ENCODE results near the gene RBM17. TPM values are rescaled to one million over a fixed set of nuclear protein-coding genes. Genes with fewer than 3 reads are reported as not detected.
A peak's percentile ranks its signal among the peaks of the same experiment; 100 is the strongest.

RBM17 gene
- total and polyA plus RNA-seq, 10 of the 15 experiments (the other 5 are each of a cell fraction or from before 2014, with no cell fraction given) = 28.4 to 181 (median 83.9) TPM

DNA sequence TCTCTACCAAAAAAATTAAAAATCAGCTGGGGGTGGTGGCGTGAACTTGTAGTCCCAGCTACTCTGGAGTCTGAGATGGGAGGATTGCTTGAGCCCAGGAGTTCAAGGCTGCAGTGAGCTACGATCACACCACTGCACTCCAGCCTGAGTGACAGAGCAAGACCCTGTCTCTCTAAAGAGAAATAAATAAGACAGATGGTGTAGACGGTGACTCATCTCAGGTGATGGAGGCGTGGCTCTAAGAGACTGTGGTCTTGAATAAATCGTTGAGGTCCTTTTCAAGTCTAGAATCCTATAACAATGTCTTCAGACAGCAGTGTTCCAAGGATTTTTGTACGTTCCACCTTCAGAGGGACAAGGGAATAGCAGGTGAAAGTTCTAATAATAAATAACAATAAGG, 60.1 kb downstream of the RBM17 start:
- Histone ChIP-seq H2AFZ (ENCODE audit: control insufficient read depth, low read depth, low read length) (no peak overlapping the region), H3K27me3 (replicated peaks in 1 of 2; ENCODE audit: control insufficient read depth in 2 of 2, insufficient read depth in 2 of 2, low read length in 1 of 2) (no peaks in the 10 kb centered on the region), H3K9ac (ENCODE audit: control insufficient read depth, insufficient read depth, low read length) (no peak overlapping the region), H3K9me3 (replicated peaks; ENCODE audit: control insufficient read depth, insufficient read depth, low read length) (no peaks in the 10 kb centered on the region), H3K36me3 (ENCODE audit: control insufficient read depth in 2 of 2, insufficient read depth in 2 of 2, low read length in 1 of 2) (no peaks in the 10 kb centered on the region; a peak in 1 of 4 replicates), H3K27ac (ENCODE audit: control insufficient read depth, insufficient read depth) (no peak overlapping the region), H4K20me1 (ENCODE audit: control insufficient read depth, insufficient read depth) (no peaks in the 10 kb centered on the region), H3K4me1 (ENCODE audit: control insufficient read depth, insufficient read depth, low read length) (peaks cover 31% of the 10 kb centered on the region), H3K4me2 (ENCODE audit: control insufficient read depth, insufficient read depth) (peak overlapping the region; percentile 57; the same call in 1 of the 2 replicates), H3K79me2 (ENCODE audit: control insufficient read depth, insufficient read depth, low read length) (peaks cover 14% of the 10 kb centered on the region; the same call in 1 of the 2 replicates), H3K4me3 (no peak overlapping the region)
- FAIRE-seq (peak; percentile 70), DNase-seq (ENCODE audit: low read depth, low spot score) (no peak), ATAC-seq (no peak)
- in situ Hi-C loops (cut with MboI) (no loop called here), intact Hi-C loops (cut with micrococcal nuclease; ENCODE audit: unreplicated experiment) (no loop called here)
- TSS peak; percentile 16 for BruUV-seq (replicated peaks)
- RAD21 ChIA-PET (ENCODE audit: unreplicated experiment) = interaction anchor here (1.0 to 8.1 kb wide), 6 partner anchors 13 to 253 kb away, joined by 3 to 69 read pairs (median 5); partner anchors contain the start of gene PFKFB3
- CTCF ChIA-PET = interaction anchor here (0.6 to 6.5 kb wide), 9 partner anchors 12 to 252 kb away, joined by 3 to 53 read pairs (median 10); partner anchors contain the start of gene PFKFB3
- 49% methylated on average over 6 of the region's 6 CpGs for WGBS (ENCODE audit: insufficient coverage, insufficient replicate concordance, low lambda C conversion rate, missing lambda C conversion rate)
- TF ChIP-seq, protein P1, sequence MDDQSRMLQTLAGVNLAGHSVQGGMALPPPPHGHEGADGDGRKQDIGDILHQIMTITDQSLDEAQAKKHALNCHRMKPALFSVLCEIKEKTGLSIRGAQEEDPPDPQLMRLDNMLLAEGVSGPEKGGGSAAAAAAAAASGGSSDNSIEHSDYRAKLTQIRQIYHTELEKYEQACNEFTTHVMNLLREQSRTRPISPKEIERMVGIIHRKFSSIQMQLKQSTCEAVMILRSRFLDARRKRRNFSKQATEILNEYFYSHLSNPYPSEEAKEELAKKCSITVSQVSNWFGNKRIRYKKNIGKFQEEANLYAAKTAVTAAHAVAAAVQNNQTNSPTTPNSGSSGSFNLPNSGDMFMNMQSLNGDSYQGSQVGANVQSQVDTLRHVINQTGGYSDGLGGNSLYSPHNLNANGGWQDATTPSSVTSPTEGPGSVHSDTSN (IDR thresholded peaks at IDR 0.05; ENCODE audit: insufficient replicate concordance, low read depth, low read length) = peak; percentile 7
- TF ChIP-seq BCL11A (IDR thresholded peaks at IDR 0.05; ENCODE audit: low read depth, low read length) (no peak), RB1 (IDR thresholded peaks at IDR 0.05; ENCODE audit: borderline replicate concordance) (no peak)
- TF ChIP-seq, protein P2, sequence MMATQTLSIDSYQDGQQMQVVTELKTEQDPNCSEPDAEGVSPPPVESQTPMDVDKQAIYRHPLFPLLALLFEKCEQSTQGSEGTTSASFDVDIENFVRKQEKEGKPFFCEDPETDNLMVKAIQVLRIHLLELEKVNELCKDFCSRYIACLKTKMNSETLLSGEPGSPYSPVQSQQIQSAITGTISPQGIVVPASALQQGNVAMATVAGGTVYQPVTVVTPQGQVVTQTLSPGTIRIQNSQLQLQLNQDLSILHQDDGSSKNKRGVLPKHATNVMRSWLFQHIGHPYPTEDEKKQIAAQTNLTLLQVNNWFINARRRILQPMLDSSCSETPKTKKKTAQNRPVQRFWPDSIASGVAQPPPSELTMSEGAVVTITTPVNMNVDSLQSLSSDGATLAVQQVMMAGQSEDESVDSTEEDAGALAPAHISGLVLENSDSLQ (IDR thresholded peaks at IDR 0.05) = peak; percentile 87
- POLR2A ChIA-PET = interaction anchor here (1.0 to 1.4 kb wide), 3 partner anchors 14 to 24 kb away, joined by 3 to 4 read pairs (median 3); no protein-coding TSS in a partner anchor
- SMC1A ChIA-PET (ENCODE audit: uncharacterized antibody, unreplicated experiment) = interaction anchor here (1.0 to 4.5 kb wide), 7 partner anchors 13 to 151 kb away, joined by 3 to 47 read pairs (median 5); no protein-coding TSS in a partner anchor
